LNCaP clone FGC (cell line): ENCODE data around the gene MPV17L2.

ENCODE experiments used
- DNase-seq: peaks from one replicate; pipeline ENCODE4 v3.0.0-alpha.2; 2011; ENCODE audit warnings: low read depth
- H3K4me3 ChIP-seq: 2 replicates; pipeline ENCODE4 v1.5.1; 2011; ENCODE audit warnings: mild to moderate bottlenecking, low read depth, low read length, control low read depth
- CTCF ChIP-seq: IDR thresholded peaks from 2 replicates; pipeline ENCODE4 v1.5.1; 2012; ENCODE audit warnings: mild to moderate bottlenecking; ENCODE audit not compliant: control insufficient read depth, insufficient read depth; ENCODE audit errors: extremely low read depth

MPV17L2 gene

GRCh38 chr19:18191640-18192062 lies 1.4 kb upstream of the MPV17L2 start:
- peak overlapping the region; percentile 49 for H3K4me3 ChIP-seq
- DNase-seq = no peak
- no peak for TF ChIP-seq CTCF

GRCh38 chr19:18193388-18194180 lies 566 bp downstream of the MPV17L2 start:
- peak overlapping the region; percentile 95 for H3K4me3 ChIP-seq
- DNase-seq = no peak
- no peak for TF ChIP-seq CTCF

- DNase-seq = no peak
- no peak for TF ChIP-seq CTCF
These were observed 1.1 kb downstream of the MPV17L2 start for GRCh38 chr19:18194181-18194530.

GRCh38 chr19:18194554-18195238 lies 1.7 kb downstream of the MPV17L2 start:
- TF ChIP-seq CTCF = no peak
- H3K4me3 ChIP-seq = peak overlapping the region; percentile 95
- DNase-seq = no peak

More at GRCh38 chr19:18194181-18194530, 1.1 kb downstream of the MPV17L2 start:
- peak overlapping the region; percentile 95 for H3K4me3 ChIP-seq

GRCh38 chr19:18196511-18196845 lies 3.5 kb downstream of the MPV17L2 start:
- no peak for TF ChIP-seq CTCF
- no peak overlapping the region for H3K4me3 ChIP-seq
- no peak for DNase-seq

- DNase-seq = no peak
- no peak overlapping the region for H3K4me3 ChIP-seq
- no peak for TF ChIP-seq CTCF
These were observed 4.3 kb downstream of the MPV17L2 start for GRCh38 chr19:18197306-18197705.
